Measurements from ENCODE around the gene LILRB2. TPM values are rescaled to one million over a fixed set of nuclear protein-coding genes. Genes with fewer than 3 reads are reported as not detected.
"Not testable (repeated sequence)": the region's sequence is repeated elsewhere in the genome, so short reads cannot be mapped to it uniquely, and the experiment has no call there.

LILRB2 gene
- total RNA-seq, 1 experiment from 2014 or later: not detected

DNA sequence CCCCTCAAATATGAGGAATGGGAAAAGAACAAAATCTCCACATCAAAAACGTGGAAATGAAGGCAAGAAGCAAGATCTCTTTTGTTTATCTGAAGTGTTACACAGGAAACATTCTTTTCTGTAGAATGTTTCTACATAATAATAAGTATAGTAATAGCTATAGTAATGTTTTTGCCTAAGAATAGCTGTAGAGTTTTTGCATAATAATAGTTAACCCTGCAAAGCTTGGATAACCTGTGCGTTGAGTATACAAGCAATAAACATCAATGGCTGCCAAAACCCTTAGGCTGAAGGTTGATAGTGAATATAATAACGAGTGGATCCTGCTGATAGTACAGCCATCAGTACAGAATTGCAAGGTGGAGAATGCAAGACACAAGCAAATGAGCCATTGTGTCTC is 43.2 kb upstream of the LILRB2 start:
- ATAC-seq (no peak), DNase-seq (ENCODE audit: low read depth, low spot score) (no peak)
- Histone ChIP-seq H3K4me2 (ENCODE audit: low read length) (no peak overlapping the region), H2AFZ (ENCODE audit: low read depth, low read length, poor library complexity, severe bottlenecking) (no peak overlapping the region), H3K79me2 (ENCODE audit: insufficient read depth, low read length) (no peaks in the 10 kb centered on the region), H3K9me3 (ENCODE audit: control insufficient read depth in 1 of 2, insufficient read depth in 1 of 2, low read depth in 1 of 2, low read length in 2 of 2) (peaks cover 0 to 6% of the 10 kb centered on the region in 2 experiments; a peak in 2 of 4 replicates), H3K4me3 (replicated peaks in 1 of 2; ENCODE audit: low read depth in 1 of 2, low read length in 2 of 2) (no peak overlapping the region), H3K9ac (ENCODE audit: low read length) (no peak overlapping the region), H3K4me1 (ENCODE audit: control insufficient read depth in 1 of 2, insufficient read depth in 2 of 2, low read length in 2 of 2) (no peaks in the 10 kb centered on the region), H4K20me1 (ENCODE audit: insufficient read depth) (no peaks in the 10 kb centered on the region), H3K27me3 (ENCODE audit: insufficient read depth, low read length) (no peaks in the 10 kb centered on the region), H3K27ac (ENCODE audit: low read depth, low read length) (no peak overlapping the region), H3K36me3 (ENCODE audit: control insufficient read depth in 1 of 2, insufficient read depth in 2 of 2, low read length in 2 of 2) (no peaks in the 10 kb centered on the region), H3K9me2 (ENCODE audit: insufficient read depth) (no peaks in the 10 kb centered on the region)
- POLR2A ChIA-PET: no interaction called here
- RAD21 ChIA-PET (ENCODE audit: low non-redundant PET in 1 of 2, low total read pairs in 2 of 2, uncharacterized antibody in 2 of 2, unreplicated experiment in 2 of 2): no interaction called here
- no TSS peak for BruUV-seq (replicated peaks)
- CTCF ChIA-PET: interaction anchor here (0.8 to 1.7 kb wide), 3 partner anchors 8 to 187 kb away, joined by 3 to 7 read pairs (median 4); partner anchors contain the start of gene CNOT3
- intact Hi-C loops (cut with micrococcal nuclease): no loop called here
- TF ChIP-seq SRF (IDR thresholded peaks at IDR 0.05; ENCODE audit: low read depth): no peak
- no peak for TF ChIP-seq TCF7L2 (IDR thresholded peaks at IDR 0.05; ENCODE audit: borderline replicate concordance, extremely low read depth, insufficient read depth, insufficient read length)
- TF ChIP-seq, protein P1, sequence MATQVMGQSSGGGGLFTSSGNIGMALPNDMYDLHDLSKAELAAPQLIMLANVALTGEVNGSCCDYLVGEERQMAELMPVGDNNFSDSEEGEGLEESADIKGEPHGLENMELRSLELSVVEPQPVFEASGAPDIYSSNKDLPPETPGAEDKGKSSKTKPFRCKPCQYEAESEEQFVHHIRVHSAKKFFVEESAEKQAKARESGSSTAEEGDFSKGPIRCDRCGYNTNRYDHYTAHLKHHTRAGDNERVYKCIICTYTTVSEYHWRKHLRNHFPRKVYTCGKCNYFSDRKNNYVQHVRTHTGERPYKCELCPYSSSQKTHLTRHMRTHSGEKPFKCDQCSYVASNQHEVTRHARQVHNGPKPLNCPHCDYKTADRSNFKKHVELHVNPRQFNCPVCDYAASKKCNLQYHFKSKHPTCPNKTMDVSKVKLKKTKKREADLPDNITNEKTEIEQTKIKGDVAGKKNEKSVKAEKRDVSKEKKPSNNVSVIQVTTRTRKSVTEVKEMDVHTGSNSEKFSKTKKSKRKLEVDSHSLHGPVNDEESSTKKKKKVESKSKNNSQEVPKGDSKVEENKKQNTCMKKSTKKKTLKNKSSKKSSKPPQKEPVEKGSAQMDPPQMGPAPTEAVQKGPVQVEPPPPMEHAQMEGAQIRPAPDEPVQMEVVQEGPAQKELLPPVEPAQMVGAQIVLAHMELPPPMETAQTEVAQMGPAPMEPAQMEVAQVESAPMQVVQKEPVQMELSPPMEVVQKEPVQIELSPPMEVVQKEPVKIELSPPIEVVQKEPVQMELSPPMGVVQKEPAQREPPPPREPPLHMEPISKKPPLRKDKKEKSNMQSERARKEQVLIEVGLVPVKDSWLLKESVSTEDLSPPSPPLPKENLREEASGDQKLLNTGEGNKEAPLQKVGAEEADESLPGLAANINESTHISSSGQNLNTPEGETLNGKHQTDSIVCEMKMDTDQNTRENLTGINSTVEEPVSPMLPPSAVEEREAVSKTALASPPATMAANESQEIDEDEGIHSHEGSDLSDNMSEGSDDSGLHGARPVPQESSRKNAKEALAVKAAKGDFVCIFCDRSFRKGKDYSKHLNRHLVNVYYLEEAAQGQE (IDR thresholded peaks at IDR 0.05; ENCODE audit: low read depth): no peak
- TF ChIP-seq, protein P2, sequence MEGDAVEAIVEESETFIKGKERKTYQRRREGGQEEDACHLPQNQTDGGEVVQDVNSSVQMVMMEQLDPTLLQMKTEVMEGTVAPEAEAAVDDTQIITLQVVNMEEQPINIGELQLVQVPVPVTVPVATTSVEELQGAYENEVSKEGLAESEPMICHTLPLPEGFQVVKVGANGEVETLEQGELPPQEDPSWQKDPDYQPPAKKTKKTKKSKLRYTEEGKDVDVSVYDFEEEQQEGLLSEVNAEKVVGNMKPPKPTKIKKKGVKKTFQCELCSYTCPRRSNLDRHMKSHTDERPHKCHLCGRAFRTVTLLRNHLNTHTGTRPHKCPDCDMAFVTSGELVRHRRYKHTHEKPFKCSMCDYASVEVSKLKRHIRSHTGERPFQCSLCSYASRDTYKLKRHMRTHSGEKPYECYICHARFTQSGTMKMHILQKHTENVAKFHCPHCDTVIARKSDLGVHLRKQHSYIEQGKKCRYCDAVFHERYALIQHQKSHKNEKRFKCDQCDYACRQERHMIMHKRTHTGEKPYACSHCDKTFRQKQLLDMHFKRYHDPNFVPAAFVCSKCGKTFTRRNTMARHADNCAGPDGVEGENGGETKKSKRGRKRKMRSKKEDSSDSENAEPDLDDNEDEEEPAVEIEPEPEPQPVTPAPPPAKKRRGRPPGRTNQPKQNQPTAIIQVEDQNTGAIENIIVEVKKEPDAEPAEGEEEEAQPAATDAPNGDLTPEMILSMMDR (IDR thresholded peaks at IDR 0.05 in 2 of 3, conservative IDR thresholded peaks at IDR 0.05 in 1 of 3; ENCODE audit: borderline replicate concordance in 1 of 3, insufficient read depth in 1 of 3, low read depth in 2 of 3, low read length in 2 of 3): no peak
- TF ChIP-seq EGR1 (IDR thresholded peaks at IDR 0.05; ENCODE audit: low read depth): no peak
- TF ChIP-seq SIN3A (IDR thresholded peaks at IDR 0.05; ENCODE audit: low read depth): no peak
- TF ChIP-seq, protein P3, sequence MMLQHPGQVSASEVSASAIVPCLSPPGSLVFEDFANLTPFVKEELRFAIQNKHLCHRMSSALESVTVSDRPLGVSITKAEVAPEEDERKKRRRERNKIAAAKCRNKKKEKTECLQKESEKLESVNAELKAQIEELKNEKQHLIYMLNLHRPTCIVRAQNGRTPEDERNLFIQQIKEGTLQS (IDR thresholded peaks at IDR 0.05): no peak
- no peak for TF ChIP-seq POLR2A (IDR thresholded peaks at IDR 0.05; ENCODE audit: borderline replicate concordance, extremely low read depth, insufficient read depth, insufficient read length)
- no peak for TF ChIP-seq EZH2phosphoT487 (IDR thresholded peaks at IDR 0.05; ENCODE audit: borderline replicate concordance)

DNA sequence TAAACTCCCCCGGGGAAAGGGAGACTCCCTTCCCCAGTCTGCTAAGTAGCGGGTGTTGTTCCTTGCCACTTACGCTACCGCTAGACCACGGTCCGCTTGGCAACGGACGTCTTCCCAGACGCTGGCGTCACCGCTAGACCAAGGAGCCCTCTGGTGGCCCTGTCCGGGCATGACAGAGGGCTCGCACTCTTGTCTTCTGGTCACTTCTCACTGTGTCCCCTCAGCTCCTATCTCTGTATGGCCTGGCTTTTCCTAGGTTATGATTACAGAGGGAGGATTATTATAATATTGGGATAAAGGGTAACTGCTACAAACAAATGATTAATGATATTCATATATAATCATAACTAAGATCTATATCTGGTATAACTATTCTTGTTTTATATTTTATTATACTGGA is 42.0 kb upstream of the LILRB2 start:
- H3K9me3 ChIP-seq (ENCODE audit: control insufficient read depth in 1 of 2, insufficient read depth in 1 of 2, low read depth in 1 of 2, low read length in 2 of 2); POLR2A ChIA-PET; H2AFZ ChIP-seq (ENCODE audit: low read depth, low read length, poor library complexity, severe bottlenecking); DNase-seq (ENCODE audit: low read depth, low spot score); intact Hi-C loops (cut with micrococcal nuclease); H3K4me1 ChIP-seq (ENCODE audit: control insufficient read depth in 1 of 2, insufficient read depth in 2 of 2, low read length in 2 of 2); H3K27ac ChIP-seq (ENCODE audit: low read depth, low read length); H3K4me2 ChIP-seq (ENCODE audit: low read length); H3K36me3 ChIP-seq (ENCODE audit: control insufficient read depth in 1 of 2, insufficient read depth in 2 of 2, low read length in 2 of 2); H3K9ac ChIP-seq (ENCODE audit: low read length); BruUV-seq (replicated peaks); H3K9me2 ChIP-seq (ENCODE audit: insufficient read depth); H3K27me3 ChIP-seq (ENCODE audit: insufficient read depth, low read length); H4K20me1 ChIP-seq (ENCODE audit: insufficient read depth); ATAC-seq; H3K79me2 ChIP-seq (ENCODE audit: insufficient read depth, low read length); CTCF ChIA-PET; RAD21 ChIA-PET (ENCODE audit: low non-redundant PET in 1 of 2, low total read pairs in 2 of 2, uncharacterized antibody in 2 of 2, unreplicated experiment in 2 of 2); H3K4me3 ChIP-seq (replicated peaks in 1 of 2; ENCODE audit: low read depth in 1 of 2, low read length in 2 of 2): not testable (repeated sequence)

DNA sequence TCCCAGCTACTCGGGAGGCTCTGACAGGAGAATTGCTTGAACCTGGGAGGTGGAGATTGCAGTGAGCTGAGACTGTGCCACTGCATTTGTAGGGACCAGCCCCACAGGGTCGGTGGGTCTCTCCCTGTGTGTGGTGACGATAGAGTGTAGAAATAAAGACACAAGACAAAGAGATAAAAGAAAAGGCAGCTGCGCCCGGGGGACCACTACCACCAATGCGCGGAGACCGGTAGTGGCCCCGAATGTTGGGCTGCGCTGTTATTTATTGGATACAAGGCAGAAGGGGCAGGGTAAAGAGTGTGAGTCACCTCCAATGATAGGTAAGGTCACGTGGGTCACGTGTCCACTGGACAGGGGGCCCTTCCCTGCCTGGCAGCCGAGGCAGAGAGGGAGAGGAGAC is 41.4 kb upstream of the LILRB2 start:
- ATAC-seq; H3K4me1 ChIP-seq (ENCODE audit: control insufficient read depth in 1 of 2, insufficient read depth in 2 of 2, low read length in 2 of 2); H3K79me2 ChIP-seq (ENCODE audit: insufficient read depth, low read length); BruUV-seq (replicated peaks); H3K4me3 ChIP-seq (replicated peaks in 1 of 2; ENCODE audit: low read depth in 1 of 2, low read length in 2 of 2); H3K36me3 ChIP-seq (ENCODE audit: control insufficient read depth in 1 of 2, insufficient read depth in 2 of 2, low read length in 2 of 2); intact Hi-C loops (cut with micrococcal nuclease); DNase-seq (ENCODE audit: low read depth, low spot score); H4K20me1 ChIP-seq (ENCODE audit: insufficient read depth); H3K27ac ChIP-seq (ENCODE audit: low read depth, low read length); H3K27me3 ChIP-seq (ENCODE audit: insufficient read depth, low read length); H2AFZ ChIP-seq (ENCODE audit: low read depth, low read length, poor library complexity, severe bottlenecking); CTCF ChIA-PET; H3K9me2 ChIP-seq (ENCODE audit: insufficient read depth); H3K4me2 ChIP-seq (ENCODE audit: low read length); RAD21 ChIA-PET (ENCODE audit: low non-redundant PET in 1 of 2, low total read pairs in 2 of 2, uncharacterized antibody in 2 of 2, unreplicated experiment in 2 of 2); H3K9me3 ChIP-seq (ENCODE audit: control insufficient read depth in 1 of 2, insufficient read depth in 1 of 2, low read depth in 1 of 2, low read length in 2 of 2); POLR2A ChIA-PET; H3K9ac ChIP-seq (ENCODE audit: low read length): not testable (repeated sequence)

Data from HCT116 (cell line).